A549 (cell line): ENCODE results near the gene BLTP2. TPM values are rescaled to one million over a fixed set of nuclear protein-coding genes. Genes with fewer than 3 reads are reported as not detected.
A peak's percentile ranks its signal among the peaks of the same experiment; 100 is the strongest.

Source experiments
- ATAC-seq, 2 experiments: fragments of 200-7000 bp in 1 of 2; fragments of >200 bp in 1 of 2; cut with Nextera tagmentation in 1 of 2; cut with Tn5 transposase in 1 of 2; 3 replicates each; pipeline versions ENCODE4 v1.8.0 to v1.9.1; 2018 to 2020; ENCODE audit warnings: mild to moderate bottlenecking in 1 of 2, moderate library complexity in 1 of 2
- CTCF ChIA-PET: fragments of 300-600 bp; sonication (Branson Sonifier 250); formaldehyde crosslinking; extraction: SDS; loops from one replicate; lab custom pipeline; 2021; ENCODE audit warnings: antibody characterized with exemption, inconsistent platforms; lab: Yijun Ruan, JAX
- POLR2A ChIA-PET: fragments of 350-600 bp; formaldehyde crosslinking; extraction: SDS; loops from one replicate; lab custom pipeline; 2021; ENCODE audit warnings: antibody characterized with exemption, inconsistent platforms; lab: Yijun Ruan, JAX
- DNase-seq, 2 experiments: peaks; one replicate each; pipeline versions ENCODE4 v3.0.0 to v3.0.0-alpha.2; 2011 to 2016; ENCODE audit warnings: low read depth in 1 of 2, low spot score in 1 of 2
- FAIRE-seq: peaks from 2 replicates; lab custom pipeline; 2011; peaks lifted over from hg19 to GRCh38; lab: Jason Lieb, UNC
- H3K27ac ChIP-seq, 2 experiments: fragments of >200 bp; sonication (Bioruptor Twin); formaldehyde crosslinking; 3 replicates each; pipeline ENCODE4 v1.5.1; 2016 to 2017
- H3K4me1 ChIP-seq: fragments of >200 bp; sonication (Bioruptor Twin); formaldehyde crosslinking; 3 replicates; pipeline ENCODE4 v1.6.1; 2016
- H3K4me2 ChIP-seq: fragments of >200 bp; sonication (Bioruptor Twin); formaldehyde crosslinking; 3 replicates; pipeline ENCODE4 v1.6.1; 2016
- H3K4me3 ChIP-seq: fragments of >200 bp; sonication (Bioruptor Twin); formaldehyde crosslinking; 3 replicates; pipeline ENCODE4 v1.5.1; 2016
- H3K9me3 ChIP-seq: fragments of >200 bp; sonication (Bioruptor Twin); formaldehyde crosslinking; 3 replicates; pipeline ENCODE4 v1.6.1; 2016
- BCL3 ChIP-seq: fragments of >200 bp; sonication (Bioruptor Twin); formaldehyde crosslinking; IDR thresholded peaks from 3 replicates; pipeline ENCODE4 v1.6.1; 2016
- CBX2 ChIP-seq: fragments of 200-600 bp; sonication (generic); IDR thresholded peaks from 2 replicates; pipeline ENCODE4 v1.6.1; 2016; ENCODE audit warnings: low read depth, mild to moderate bottlenecking, borderline replicate concordance
- CBX8 ChIP-seq: fragments of 200-600 bp; sonication (generic); IDR thresholded peaks from 2 replicates; pipeline ENCODE4 v1.6.1; 2016
- CHD4 ChIP-seq: fragments of 200-600 bp; sonication (generic); IDR thresholded peaks from 2 replicates; pipeline ENCODE4 v1.6.1; 2016; ENCODE audit warnings: antibody characterized with exemption, mild to moderate bottlenecking, borderline replicate concordance
- EHF ChIP-seq: fragments of 250-450 bp; sonication (Bioruptor Pico); IDR thresholded peaks from 2 replicates; pipeline ENCODE4 v1.5.0; 2020; ENCODE audit warnings: mild to moderate bottlenecking
- EHMT2 ChIP-seq: fragments of 200-600 bp; sonication (generic); IDR thresholded peaks from 2 replicates; pipeline ENCODE4 v1.6.1; 2016; ENCODE audit warnings: antibody characterized with exemption, low read depth, mild to moderate bottlenecking, moderate library complexity
- EP300 ChIP-seq, 2 experiments: fragments of >200 bp; sonication (Bioruptor Twin); formaldehyde crosslinking; IDR thresholded peaks; 2 replicates in 1 of 2; 3 replicates in 1 of 2; pipeline ENCODE4 v1.6.1; 2016 to 2017
- ESRRA ChIP-seq: fragments of 150-350 bp; IDR thresholded peaks from 2 replicates; pipeline ENCODE4 v1.6.1; 2014; ENCODE audit warnings: mild to moderate bottlenecking, low read length, borderline replicate concordance
- FOSB ChIP-seq: fragments of 250-450 bp; sonication (Bioruptor Pico); IDR thresholded peaks from 2 replicates; pipeline ENCODE4 v1.5.0; 2020; ENCODE audit warnings: mild to moderate bottlenecking, moderate library complexity
- GATA3 ChIP-seq: IDR thresholded peaks from 2 replicates; pipeline ENCODE4 v1.6.1; 2012; ENCODE audit warnings: borderline replicate concordance
- HOXB13 ChIP-seq: fragments of 250-450 bp; sonication (Bioruptor Pico); IDR thresholded peaks from 2 replicates; pipeline ENCODE4 v1.5.0; 2020; ENCODE audit warnings: low read depth, mild to moderate bottlenecking, moderate library complexity
- HOXB5 ChIP-seq: fragments of 250-450 bp; sonication (Bioruptor Pico); IDR thresholded peaks from 2 replicates; pipeline ENCODE4 v1.5.0; 2020; ENCODE audit warnings: mild to moderate bottlenecking, moderate library complexity
- JUN ChIP-seq, 2 experiments: fragments of >200 bp; sonication (Bioruptor Twin); formaldehyde crosslinking; IDR thresholded peaks; 2 replicates in 1 of 2; 3 replicates in 1 of 2; pipeline ENCODE4 v1.6.1; 2016 to 2017
- JUNB ChIP-seq: fragments of >200 bp; sonication (Bioruptor Twin); formaldehyde crosslinking; IDR thresholded peaks from 2 replicates; pipeline ENCODE4 v1.6.1; 2016
- KDM5A ChIP-seq: fragments of 200-600 bp; sonication (generic); IDR thresholded peaks from 2 replicates; pipeline ENCODE4 v1.6.1; 2016; ENCODE audit warnings: antibody characterized with exemption, mild to moderate bottlenecking
- MAX ChIP-seq: IDR thresholded peaks from 2 replicates; pipeline ENCODE4 v1.6.1; 2012
- NFE2L2 ChIP-seq: fragments of 150-350 bp; conservative IDR thresholded peaks from 2 replicates; pipeline ENCODE4 v1.6.1; 2014; ENCODE audit warnings: low read length
- POLR2AphosphoS2 ChIP-seq: conservative IDR thresholded peaks from 2 replicates; pipeline ENCODE4 v1.6.1; 2012; ENCODE audit warnings: low read length, improper control_type of control experiment, inconsistent platforms
- RARB ChIP-seq: fragments of 250-450 bp; sonication (Bioruptor Pico); IDR thresholded peaks from 2 replicates; pipeline ENCODE4 v1.8.0; 2021; ENCODE audit warnings: mild to moderate bottlenecking, moderate library complexity
- SMC3 ChIP-seq: fragments of >200 bp; sonication (Bioruptor Twin); formaldehyde crosslinking; IDR thresholded peaks from 3 replicates; pipeline ENCODE4 v1.6.1; 2018; ENCODE audit warnings: inconsistent platforms
- TFCP2L1 ChIP-seq: fragments of 250-450 bp; sonication (Bioruptor Pico); IDR thresholded peaks from 2 replicates; pipeline ENCODE4 v1.5.0; 2021; ENCODE audit warnings: mild to moderate bottlenecking
- TP53 ChIP-seq: fragments of 250-450 bp; sonication (Bioruptor Pico); IDR thresholded peaks from 2 replicates; pipeline ENCODE4 v1.5.0; 2021; ENCODE audit warnings: mild to moderate bottlenecking, moderate library complexity
- USF2 ChIP-seq: fragments of 450-650 bp; IDR thresholded peaks from 2 replicates; pipeline ENCODE4 v1.6.1; 2014; ENCODE audit warnings: antibody characterized with exemption
- ZFP36 ChIP-seq: fragments of 450-650 bp; IDR thresholded peaks from 2 replicates; pipeline ENCODE4 v1.6.1; 2014; ENCODE audit warnings: borderline replicate concordance; ENCODE audit not compliant: partially characterized antibody
- ZNF302 ChIP-seq: fragments of 250-450 bp; sonication (Bioruptor Pico); IDR thresholded peaks from 2 replicates; pipeline ENCODE4 v1.9.0; 2021; ENCODE audit warnings: inconsistent platforms, mild to moderate bottlenecking, moderate library complexity
- WGBS: methylation state at CpG from one replicate; pipeline ENCODE4 v1.1.6; 2017; ENCODE audit errors: missing lambda C conversion rate; 5-methylcytosine and 5-hydroxymethylcytosine counted together
- polyA plus RNA-seq, 4 experiments: library from polyadenylated mRNA; depleted of rRNA in 3 of 4; stranded (reverse); fragments of >200 nt; fragmentation: RNase III in 1 of 4; extraction: RNeasy Plus Mini Kit Qiagen cat#74134 plus additional on column Dnase treatment in 1 of 4; gene quantifications; 2 replicates in 3 of 4; 3 replicates in 1 of 4; pipeline ENCODE4 v1.2.3, GENCODE V29; 2011 to 2017
- TF ChIP-seq, protein P1 (sequence below): fragments of >200 bp; sonication (Bioruptor Twin); formaldehyde crosslinking; IDR thresholded peaks from 2 replicates; pipeline ENCODE4 v1.6.1; 2016
- TF ChIP-seq, protein P2 (sequence below): fragments of >200 bp; sonication (Bioruptor Twin); formaldehyde crosslinking; IDR thresholded peaks from 3 replicates; pipeline ENCODE4 v1.5.1; 2016
- TF ChIP-seq, protein P3 (sequence below): IDR thresholded peaks from 2 replicates; pipeline ENCODE4 v1.6.1; 2012
- TF ChIP-seq, protein P4 (sequence below): fragments of 150-350 bp; IDR thresholded peaks from 2 replicates; pipeline ENCODE4 v1.6.1; 2014; ENCODE audit warnings: low read depth, mild to moderate bottlenecking, low read length

BLTP2 gene
- polyA plus RNA-seq, 2 of the 4 experiments (the other 2 are of a cell fraction) = 81.1 to 150 TPM

DNA sequence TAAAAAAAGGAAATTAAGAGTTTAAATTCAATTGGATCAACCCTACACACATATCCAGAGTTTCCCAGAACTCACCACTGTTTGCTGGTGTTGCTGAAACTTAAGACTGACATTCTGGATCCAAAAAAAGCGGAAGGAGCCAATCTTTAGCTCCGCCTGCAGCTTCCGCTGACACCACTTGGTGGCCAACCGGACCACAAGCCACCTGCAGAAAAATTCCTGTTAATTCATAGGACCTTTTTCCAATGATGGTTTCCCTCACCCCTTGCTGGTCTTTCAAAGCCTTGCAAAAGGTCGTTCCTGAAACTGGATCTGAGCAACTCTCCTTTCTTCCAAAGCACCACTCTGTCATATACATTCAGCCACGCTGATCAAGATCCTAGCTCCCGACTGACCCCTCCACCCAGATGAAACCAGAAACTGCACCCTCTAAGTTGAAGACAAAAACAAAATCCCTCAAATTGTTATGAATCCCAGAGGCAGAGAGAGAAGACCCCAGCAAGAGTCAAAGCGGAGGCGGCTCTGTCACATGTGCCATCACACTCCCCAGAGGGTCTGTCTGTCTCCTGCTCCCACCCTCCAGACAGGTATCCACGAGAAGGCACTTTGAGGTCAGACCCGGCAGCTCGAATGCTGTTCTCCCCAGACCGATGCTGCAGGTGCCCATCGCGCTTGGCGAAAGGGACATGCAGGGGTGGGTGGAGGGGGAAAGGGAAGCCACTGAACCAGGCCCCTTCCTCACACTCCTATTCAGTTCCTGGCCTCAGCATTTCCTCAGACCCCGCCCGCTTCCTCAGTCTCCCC is 773 bp downstream of the BLTP2 start:
- DNase-seq (peak; percentile 76 to 83), FAIRE-seq (no peak), ATAC-seq (peak; percentile 36 to 40; a peak in 5 of 6 replicates)
- ChIA-PET CTCF (interaction anchor here (0.5 to 6.8 kb wide), 31 partner anchors 9 to 149 kb away, joined by 3 to 90 read pairs (median 5); partner anchors contain the start of genes NEK8, PROCA1, RPL23A and SDF2), POLR2A (interaction anchor here (0.6 to 2.6 kb wide), 21 partner anchors 9 to 307 kb away, joined by 3 to 41 read pairs (median 5); partner anchors contain the start of genes PHF12, PIGS, PROCA1 and RPL23A)
- no peaks in the 10 kb centered on the region for H3K9me3 ChIP-seq
- peak overlapping the region; percentile 79 for H3K4me2 ChIP-seq
- H3K4me3 ChIP-seq = peak overlapping the region; percentile 94
- TF ChIP-seq SMC3 = 0 out of 3 replicates have a peak, but pooled peaks have one; percentile 12
- no peak for TF ChIP-seq ESRRA
- no peak for TF ChIP-seq NFE2L2
- TF ChIP-seq EHF (CRISPR knock-in tag) = no peak
- TF ChIP-seq MAX = peak; percentile 59
- no peak for TF ChIP-seq EP300 (IDR thresholded peaks at IDR 0.05)
- no peak for TF ChIP-seq JUN (IDR thresholded peaks at IDR 0.05)
- no peak for TF ChIP-seq JUNB
- no peak for TF ChIP-seq KDM5A
- TF ChIP-seq RARB = no peak
- 0 out of 2 replicates have a peak, but pooled peaks have one; percentile 20 for TF ChIP-seq ZNF302 (CRISPR knock-in tag)
- TF ChIP-seq GATA3 = no peak
- TF ChIP-seq, protein P1, sequence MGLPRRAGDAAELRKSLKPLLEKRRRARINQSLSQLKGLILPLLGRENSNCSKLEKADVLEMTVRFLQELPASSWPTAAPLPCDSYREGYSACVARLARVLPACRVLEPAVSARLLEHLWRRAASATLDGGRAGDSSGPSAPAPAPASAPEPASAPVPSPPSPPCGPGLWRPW = no peak
- TF ChIP-seq HOXB5 (CRISPR knock-in tag) = 0 out of 2 replicates have a peak, but pooled peaks have one; percentile 23
- no peak for TF ChIP-seq HOXB13 (CRISPR knock-in tag)
- TF ChIP-seq EHMT2 = no peak
- no peak for TF ChIP-seq CBX2
- TF ChIP-seq, protein P2, sequence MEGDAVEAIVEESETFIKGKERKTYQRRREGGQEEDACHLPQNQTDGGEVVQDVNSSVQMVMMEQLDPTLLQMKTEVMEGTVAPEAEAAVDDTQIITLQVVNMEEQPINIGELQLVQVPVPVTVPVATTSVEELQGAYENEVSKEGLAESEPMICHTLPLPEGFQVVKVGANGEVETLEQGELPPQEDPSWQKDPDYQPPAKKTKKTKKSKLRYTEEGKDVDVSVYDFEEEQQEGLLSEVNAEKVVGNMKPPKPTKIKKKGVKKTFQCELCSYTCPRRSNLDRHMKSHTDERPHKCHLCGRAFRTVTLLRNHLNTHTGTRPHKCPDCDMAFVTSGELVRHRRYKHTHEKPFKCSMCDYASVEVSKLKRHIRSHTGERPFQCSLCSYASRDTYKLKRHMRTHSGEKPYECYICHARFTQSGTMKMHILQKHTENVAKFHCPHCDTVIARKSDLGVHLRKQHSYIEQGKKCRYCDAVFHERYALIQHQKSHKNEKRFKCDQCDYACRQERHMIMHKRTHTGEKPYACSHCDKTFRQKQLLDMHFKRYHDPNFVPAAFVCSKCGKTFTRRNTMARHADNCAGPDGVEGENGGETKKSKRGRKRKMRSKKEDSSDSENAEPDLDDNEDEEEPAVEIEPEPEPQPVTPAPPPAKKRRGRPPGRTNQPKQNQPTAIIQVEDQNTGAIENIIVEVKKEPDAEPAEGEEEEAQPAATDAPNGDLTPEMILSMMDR = peak; percentile 36; the same call in 2 of the 3 replicates
- TF ChIP-seq, protein P3, sequence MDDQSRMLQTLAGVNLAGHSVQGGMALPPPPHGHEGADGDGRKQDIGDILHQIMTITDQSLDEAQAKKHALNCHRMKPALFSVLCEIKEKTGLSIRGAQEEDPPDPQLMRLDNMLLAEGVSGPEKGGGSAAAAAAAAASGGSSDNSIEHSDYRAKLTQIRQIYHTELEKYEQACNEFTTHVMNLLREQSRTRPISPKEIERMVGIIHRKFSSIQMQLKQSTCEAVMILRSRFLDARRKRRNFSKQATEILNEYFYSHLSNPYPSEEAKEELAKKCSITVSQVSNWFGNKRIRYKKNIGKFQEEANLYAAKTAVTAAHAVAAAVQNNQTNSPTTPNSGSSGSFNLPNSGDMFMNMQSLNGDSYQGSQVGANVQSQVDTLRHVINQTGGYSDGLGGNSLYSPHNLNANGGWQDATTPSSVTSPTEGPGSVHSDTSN = 0 out of 2 replicates have a peak, but pooled peaks have one; percentile 57
- TF ChIP-seq ZFP36 = no peak
- no peak for TF ChIP-seq CHD4
- TF ChIP-seq TFCP2L1 = 0 out of 2 replicates have a peak, but pooled peaks have one; percentile 22
- TF ChIP-seq FOSB = peak; percentile 42; the same call in 1 of the 2 replicates
- under 1% methylated on average over 18 of the region's 18 CpGs for WGBS
- peak overlapping the region; percentile 97 to 99 for H3K27ac ChIP-seq
- H3K4me1 ChIP-seq = peaks cover 32% of the 10 kb centered on the region

DNA sequence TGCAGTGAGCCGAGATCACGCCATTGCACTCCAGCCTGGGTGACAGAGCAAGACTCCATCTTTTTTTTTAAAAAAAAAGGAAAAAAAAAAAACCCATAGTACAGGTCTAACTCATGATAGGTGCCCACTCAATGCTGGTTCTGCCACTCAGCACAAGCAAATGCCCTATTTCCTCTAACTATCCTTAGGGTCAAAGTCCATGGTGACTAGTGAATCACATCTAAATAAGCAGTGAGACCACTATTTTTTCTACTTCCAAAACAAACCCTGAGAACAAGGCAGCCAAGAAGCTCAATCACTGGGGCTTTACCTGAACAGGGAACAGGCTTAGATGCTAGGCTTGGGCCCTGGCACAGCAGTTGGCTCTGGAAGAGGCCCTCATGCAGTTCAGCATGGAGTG is 3.4 kb downstream of the BLTP2 start:
- FAIRE-seq (no peak), ATAC-seq (no peak), DNase-seq (no peak)
- Histone ChIP-seq H3K27ac (no peak overlapping the region), H3K4me2 (peak overlapping the region; percentile 22; the same call in 2 of the 3 replicates), H3K4me1 (peaks cover 26% of the 10 kb centered on the region), H3K9me3 (no peaks in the 10 kb centered on the region), H3K4me3 (no peak overlapping the region)
- WGBS = 98% methylated on average over 2 of the region's 2 CpGs
- CTCF ChIA-PET = interaction anchor here (1.0 to 6.6 kb wide), 8 partner anchors 9 to 86 kb away, joined by 3 to 90 read pairs (median 4); partner anchors contain the start of genes PROCA1 and TLCD1
- POLR2A ChIA-PET = interaction anchor here (0.7 kb wide), 1 partner anchor 29 kb away, joined by 4 read pairs; no protein-coding TSS in a partner anchor
- TF ChIP-seq POLR2AphosphoS2 (no peak), JUN (IDR thresholded peaks at IDR 0.05) (no peak), TP53 (CRISPR knock-in tag) (no peak), CBX8 (no peak), BCL3 (no peak), HOXB13 (CRISPR knock-in tag) (no peak), USF2 (no peak), SMC3 (no peak)
- TF ChIP-seq, protein P3 = no peak
- TF ChIP-seq, protein P4, sequence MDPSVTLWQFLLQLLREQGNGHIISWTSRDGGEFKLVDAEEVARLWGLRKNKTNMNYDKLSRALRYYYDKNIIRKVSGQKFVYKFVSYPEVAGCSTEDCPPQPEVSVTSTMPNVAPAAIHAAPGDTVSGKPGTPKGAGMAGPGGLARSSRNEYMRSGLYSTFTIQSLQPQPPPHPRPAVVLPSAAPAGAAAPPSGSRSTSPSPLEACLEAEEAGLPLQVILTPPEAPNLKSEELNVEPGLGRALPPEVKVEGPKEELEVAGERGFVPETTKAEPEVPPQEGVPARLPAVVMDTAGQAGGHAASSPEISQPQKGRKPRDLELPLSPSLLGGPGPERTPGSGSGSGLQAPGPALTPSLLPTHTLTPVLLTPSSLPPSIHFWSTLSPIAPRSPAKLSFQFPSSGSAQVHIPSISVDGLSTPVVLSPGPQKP = no peak
